GM12864 (cell line): ENCODE measurements around the gene KIRREL2.
A peak's percentile ranks its signal among the peaks of the same experiment; 100 is the strongest.
"Not testable (repeated sequence)": the region's sequence is repeated elsewhere in the genome, so short reads cannot be mapped to it uniquely, and the experiment has no call there.

ENCODE experiments used
- DNase-seq: peaks from one replicate; pipeline ENCODE4 v3.0.0-alpha.2; 2011; ENCODE audit warnings: low read depth
- H3K4me3 ChIP-seq: 2 replicates; pipeline ENCODE4 v1.5.1; 2011; ENCODE audit warnings: mild to moderate bottlenecking, low read depth, low read length, control low read depth
- TF ChIP-seq, protein P1 (sequence below): IDR thresholded peaks from 2 replicates; pipeline ENCODE4 v1.5.1; 2011; ENCODE audit warnings: low read depth, mild to moderate bottlenecking, moderate library complexity, low read length, control low read depth, inconsistent platforms; ENCODE audit errors: missing control alignments

The KIRREL2 gene

DNA sequence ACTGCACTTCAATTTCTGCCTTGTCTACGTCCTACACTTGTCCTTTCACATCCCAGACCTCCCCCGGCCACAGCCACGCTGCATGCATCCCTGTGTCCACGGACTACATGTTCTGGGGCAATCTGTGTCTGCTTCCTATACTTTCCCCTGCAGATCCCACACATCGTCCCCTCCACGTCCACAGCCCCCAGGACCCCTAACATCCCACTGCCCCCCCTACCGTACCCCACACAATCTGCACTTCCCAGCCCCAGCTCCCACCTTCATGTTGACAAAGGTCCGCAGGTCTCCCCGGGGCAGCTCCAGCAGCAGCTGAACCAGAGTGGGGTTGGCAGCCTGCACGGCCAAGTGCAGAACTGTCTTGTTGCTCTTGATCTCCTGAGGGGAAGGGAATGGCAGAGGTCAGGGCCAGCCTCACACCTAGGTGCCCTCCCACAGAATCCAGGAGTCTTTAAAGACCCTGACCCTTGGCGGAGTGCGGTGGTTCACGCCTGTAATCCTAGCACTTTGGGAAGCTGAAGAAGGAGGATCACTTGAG is 33.5 kb downstream of the KIRREL2 start:
- H3K4me3 ChIP-seq, result no peak overlapping the region
- TF ChIP-seq, protein P1, sequence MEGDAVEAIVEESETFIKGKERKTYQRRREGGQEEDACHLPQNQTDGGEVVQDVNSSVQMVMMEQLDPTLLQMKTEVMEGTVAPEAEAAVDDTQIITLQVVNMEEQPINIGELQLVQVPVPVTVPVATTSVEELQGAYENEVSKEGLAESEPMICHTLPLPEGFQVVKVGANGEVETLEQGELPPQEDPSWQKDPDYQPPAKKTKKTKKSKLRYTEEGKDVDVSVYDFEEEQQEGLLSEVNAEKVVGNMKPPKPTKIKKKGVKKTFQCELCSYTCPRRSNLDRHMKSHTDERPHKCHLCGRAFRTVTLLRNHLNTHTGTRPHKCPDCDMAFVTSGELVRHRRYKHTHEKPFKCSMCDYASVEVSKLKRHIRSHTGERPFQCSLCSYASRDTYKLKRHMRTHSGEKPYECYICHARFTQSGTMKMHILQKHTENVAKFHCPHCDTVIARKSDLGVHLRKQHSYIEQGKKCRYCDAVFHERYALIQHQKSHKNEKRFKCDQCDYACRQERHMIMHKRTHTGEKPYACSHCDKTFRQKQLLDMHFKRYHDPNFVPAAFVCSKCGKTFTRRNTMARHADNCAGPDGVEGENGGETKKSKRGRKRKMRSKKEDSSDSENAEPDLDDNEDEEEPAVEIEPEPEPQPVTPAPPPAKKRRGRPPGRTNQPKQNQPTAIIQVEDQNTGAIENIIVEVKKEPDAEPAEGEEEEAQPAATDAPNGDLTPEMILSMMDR, result no peak
- DNase-seq, result no peak

DNA sequence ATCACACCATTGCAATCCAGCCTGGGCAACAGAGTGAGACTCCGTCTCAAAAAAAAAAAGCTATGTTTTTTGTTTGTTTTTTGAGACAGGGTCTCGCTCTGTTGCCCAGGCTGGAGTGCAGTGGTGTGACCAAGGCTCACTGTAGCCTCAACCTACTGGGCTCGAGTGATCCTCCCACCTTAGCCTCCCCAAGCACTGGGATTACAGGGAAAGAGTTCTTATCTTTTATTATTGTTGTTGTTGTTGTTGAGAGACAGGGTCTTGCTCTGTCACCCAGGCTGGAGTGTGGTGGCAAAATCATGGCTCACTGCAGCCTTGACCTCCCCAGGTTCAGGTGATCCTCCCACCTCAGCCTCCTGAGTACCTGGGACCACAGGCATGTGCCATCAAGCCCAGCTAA is 35.1 kb downstream of the KIRREL2 start:
- H3K4me3 ChIP-seq, DNase-seq: not testable (repeated sequence)

DNA sequence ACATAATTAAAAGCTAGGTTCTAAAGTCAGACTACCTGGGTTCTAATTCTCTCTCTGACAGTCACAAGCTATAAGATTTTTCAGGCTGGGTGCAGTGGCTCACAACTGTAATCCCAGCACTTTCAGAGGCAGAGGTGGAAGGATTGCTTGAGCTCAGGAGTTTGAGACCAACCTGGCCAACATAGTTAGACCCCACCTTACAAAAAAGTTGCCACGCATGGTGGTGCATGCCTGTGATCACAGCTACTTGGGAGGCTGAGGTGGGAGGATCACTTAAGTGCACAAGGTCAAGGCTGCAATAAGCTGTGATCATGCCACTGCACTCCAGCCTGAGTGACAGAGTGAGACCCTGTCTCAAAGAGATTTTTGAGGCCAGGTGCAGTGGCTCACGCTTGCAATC is 37.6 kb downstream of the KIRREL2 start:
- DNase-seq, result no peak
- TF ChIP-seq, protein P1, result no peak
- H3K4me3 ChIP-seq, result no peak overlapping the region

DNA sequence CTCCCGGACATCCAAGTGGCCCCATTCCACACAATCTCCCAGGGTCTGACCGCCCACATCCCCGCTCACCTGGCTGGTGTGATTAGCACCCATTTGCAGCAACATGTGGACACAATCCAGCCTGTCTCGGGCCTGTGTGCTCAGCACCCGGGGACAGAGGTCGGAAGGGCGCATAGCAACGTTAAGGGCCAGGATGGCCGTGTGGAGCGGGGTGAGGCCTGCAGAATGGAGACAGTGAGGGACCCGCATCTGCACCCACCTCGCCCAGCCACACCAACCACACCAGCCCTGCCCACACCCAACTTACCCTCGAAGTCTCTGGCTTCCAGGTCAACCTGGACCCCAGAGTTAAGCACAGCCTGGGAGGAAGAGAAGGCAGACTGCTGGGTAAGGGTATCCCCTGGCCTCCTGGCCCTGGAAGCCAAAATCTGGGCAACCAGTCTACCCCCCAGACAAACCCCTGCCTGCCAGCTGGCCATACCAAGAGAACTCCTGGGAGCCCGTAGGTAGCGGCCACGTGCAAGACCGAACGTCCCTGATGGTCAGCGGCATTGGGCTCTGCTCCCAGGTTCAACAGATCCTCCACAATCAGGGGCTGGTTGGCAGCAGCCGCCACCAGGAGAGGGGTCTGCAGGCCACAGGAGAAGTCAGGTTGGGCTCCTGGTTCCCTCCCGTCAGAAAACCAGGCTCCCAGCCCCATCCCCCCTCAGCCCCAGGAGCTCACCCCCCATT is 39.4 kb downstream of the KIRREL2 start:
- TF ChIP-seq, protein P1, result no peak
- H3K4me3 ChIP-seq, result no peak overlapping the region
- no peak for DNase-seq

DNA sequence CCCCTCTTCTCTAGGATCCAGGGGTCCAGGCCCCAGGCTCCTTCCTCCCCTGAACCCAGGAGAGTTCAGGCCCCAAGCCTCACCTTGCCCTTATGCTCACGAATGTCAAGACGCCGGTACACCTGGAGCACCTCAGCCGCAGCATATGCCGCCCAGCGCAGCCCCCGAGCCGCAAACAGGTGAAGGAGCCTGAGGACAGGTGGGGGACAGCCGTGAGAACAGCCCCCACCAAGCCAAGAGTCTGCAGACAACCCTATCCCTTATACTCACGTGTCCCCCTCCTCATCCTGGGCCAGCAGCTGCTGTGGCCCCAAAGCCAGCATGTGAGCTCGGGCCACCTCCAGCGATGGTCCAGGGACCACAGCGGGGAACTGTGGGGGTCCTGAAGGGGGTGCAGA is 39.9 kb downstream of the KIRREL2 start:
- H3K4me3 ChIP-seq, result no peak overlapping the region
- TF ChIP-seq, protein P1, result no peak
- DNase-seq, result no peak

DNA sequence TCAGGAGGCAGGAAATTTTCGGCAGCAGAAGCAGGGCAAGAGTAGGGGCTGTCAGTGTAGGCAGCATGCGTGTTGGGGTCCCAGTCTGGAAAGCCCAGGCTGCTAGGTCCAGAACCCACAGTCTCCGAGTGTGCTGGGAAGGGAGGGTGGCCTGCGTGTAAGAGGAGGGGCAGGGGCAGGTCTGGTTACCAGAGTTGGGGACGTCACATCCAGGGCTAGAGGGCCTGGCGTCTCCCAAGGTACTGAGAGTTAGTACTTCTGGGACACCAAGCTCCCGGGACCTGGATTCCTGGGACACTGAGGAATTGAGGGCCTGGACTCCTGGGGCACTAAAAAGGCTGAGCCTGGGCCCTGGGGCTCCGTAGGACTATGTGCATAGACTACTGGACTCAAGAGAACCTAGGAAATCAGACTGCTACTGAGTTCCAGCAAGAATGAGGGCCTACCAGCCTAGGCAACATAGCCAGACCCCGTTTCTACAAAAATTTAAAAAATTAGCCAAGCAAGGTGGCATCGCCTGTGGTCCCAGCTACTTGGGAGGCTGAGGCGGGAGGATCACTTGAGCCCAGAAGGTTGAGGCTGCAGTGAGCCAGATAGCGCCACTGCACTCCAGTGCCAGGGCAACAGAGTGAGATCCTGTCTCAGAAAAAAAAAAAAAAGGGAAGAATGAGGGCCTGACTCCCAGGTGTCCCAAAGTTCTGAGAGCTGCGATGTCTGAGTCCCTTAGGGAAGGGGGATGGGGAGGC is 41.2 kb downstream of the KIRREL2 start:
- TF ChIP-seq, protein P1, result no peak
- no peak for DNase-seq
- peak overlapping the region; percentile 93 for H3K4me3 ChIP-seq

DNA sequence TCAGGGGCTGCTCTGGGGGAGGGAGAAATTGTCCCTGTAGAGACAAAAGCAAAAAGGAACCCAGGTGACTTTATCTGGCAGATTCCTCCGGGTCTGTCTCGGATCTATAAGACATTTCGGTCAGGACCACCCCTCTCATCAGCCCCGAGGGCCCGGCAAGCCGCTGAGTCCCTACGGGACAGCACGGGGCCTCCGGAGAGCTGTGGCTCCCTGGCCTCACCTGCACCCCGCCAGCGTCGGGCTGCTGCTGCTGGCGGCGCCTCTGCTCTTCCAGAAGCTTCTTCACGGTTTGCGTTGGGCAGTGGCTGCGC is 41.7 kb downstream of the KIRREL2 start:
- DNase-seq, result no peak
- H3K4me3 ChIP-seq, result peak overlapping the region; percentile 93
- TF ChIP-seq, protein P1, result no peak
